ENCODE data around the gene MAP3K10.

- TF ChIP-seq CTCF (IDR thresholded peaks at IDR 0.05; ENCODE audit: low read depth, low read length): no peak
- no peak for TF ChIP-seq POLR2A (IDR thresholded peaks at IDR 0.05; ENCODE audit: extremely low read depth, insufficient read length)
- no peak for TF ChIP-seq MYC (IDR thresholded peaks at IDR 0.05; ENCODE audit: low read depth, low read length)
Observed at GRCh38 chr19:40175820-40176219, 15.4 kb upstream of the MAP3K10 start.

Measured in NB4 (cell line).